ENCODE measurements around the gene PIK3R4.

Gene PIK3R4

DNA sequence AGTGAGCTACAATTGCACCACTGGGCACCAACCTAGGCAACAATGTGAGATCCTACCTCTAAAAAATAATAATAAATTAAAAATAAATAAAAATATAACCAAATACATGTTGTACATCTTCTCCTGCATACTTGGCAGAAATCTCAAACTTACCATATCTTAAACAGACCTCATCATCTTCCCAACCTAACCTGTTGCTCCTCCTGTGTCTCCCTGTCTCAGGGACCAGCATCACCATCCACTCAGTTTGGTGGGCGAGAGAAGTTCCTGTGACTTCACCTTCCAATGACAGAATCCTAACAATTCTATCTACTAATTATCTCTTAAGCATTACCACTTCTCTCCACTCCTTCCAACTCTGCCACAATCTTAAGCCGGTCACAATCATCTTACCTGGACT is 3.3 kb downstream of the PIK3R4 start:
- Histone ChIP-seq H3K4me1 (ENCODE audit: control insufficient read depth in 1 of 2, insufficient read depth in 2 of 2, low read length in 2 of 2) (peaks cover 17 to 34% of the 10 kb centered on the region in 2 donors), H3K27ac (ENCODE audit: low read depth, low read length) (no peak overlapping the region), H3K4me3 (ENCODE audit: low read depth in 1 of 2, low read length in 2 of 2) (no peak overlapping the region), H3K27me3 (ENCODE audit: control insufficient read depth in 1 of 2, insufficient read depth in 2 of 2, low read length in 2 of 2) (no peaks in the 10 kb centered on the region), H3K9ac (ENCODE audit: low read depth in 1 of 2, low read length in 2 of 2) (no peak overlapping the region), H3K9me3 (ENCODE audit: control insufficient read depth in 1 of 2, low read length in 2 of 2) (no peaks in the 10 kb centered on the region), H3K36me3 (ENCODE audit: control insufficient read depth in 1 of 2, insufficient read depth in 2 of 2, low read length in 2 of 2) (peaks cover 0 to 5% of the 10 kb centered on the region in 2 donors)

DNA sequence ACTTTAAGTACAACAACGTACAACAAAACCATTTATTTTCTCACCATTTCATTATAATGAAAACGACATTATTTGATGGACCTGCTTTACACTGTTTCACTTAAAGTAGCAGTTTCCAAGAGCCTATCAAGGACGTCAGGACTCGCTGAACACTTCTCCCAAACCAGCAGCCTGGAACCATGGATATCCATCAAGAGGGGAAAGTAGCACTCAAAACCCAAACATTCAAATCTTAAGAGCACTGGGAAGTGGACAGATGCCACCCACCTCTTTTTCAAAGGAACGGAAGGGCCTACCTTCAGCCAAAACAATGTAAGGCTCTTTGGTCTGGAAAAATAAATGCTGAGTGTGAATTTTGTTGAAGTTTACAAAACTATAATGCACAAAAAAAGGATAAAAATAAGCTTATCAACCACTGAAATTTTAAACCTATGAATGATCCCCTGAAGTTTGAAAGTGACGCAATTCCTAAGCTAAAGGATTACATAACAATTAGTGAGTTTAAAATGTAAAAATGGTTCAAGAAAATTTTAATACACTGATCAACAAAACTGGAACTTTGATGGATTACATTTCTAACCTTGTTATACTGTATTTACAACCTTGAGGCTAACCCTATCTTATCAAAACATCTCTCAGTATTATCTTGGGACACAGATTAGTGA is 4.6 kb downstream of the PIK3R4 start:
- Histone ChIP-seq H3K9me3 (ENCODE audit: control insufficient read depth in 1 of 2, low read length in 2 of 2) (no peaks in the 10 kb centered on the region), H3K4me1 (ENCODE audit: control insufficient read depth in 1 of 2, insufficient read depth in 2 of 2, low read length in 2 of 2) (peaks cover 17 to 34% of the 10 kb centered on the region in 2 donors), H3K36me3 (ENCODE audit: control insufficient read depth in 1 of 2, insufficient read depth in 2 of 2, low read length in 2 of 2) (peaks cover 0 to 5% of the 10 kb centered on the region in 2 donors), H3K27ac (ENCODE audit: low read depth, low read length) (no peak overlapping the region), H3K9ac (ENCODE audit: low read depth in 1 of 2, low read length in 2 of 2) (no peak overlapping the region), H3K27me3 (ENCODE audit: control insufficient read depth in 1 of 2, insufficient read depth in 2 of 2, low read length in 2 of 2) (no peaks in the 10 kb centered on the region), H3K4me3 (ENCODE audit: low read depth in 1 of 2, low read length in 2 of 2) (no peak overlapping the region)

DNA sequence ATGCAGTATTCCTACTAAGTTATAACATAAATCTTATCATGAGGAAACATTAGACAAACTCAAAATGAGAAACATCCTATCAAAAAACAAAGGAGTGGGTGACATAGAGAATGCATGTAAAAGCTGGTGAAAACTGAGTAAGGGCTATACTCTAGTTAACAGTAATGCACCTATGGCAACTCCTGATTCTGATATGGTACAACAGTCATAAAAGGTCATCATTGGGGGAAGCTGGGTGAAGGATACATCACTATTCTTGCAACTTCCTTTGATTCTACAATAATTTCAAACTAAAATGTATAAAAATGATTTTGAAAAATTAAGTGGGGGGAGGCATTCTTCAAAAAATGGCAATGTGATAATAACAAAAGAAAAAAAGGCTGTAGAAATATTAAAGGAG is 6.8 kb downstream of the PIK3R4 start:
- Histone ChIP-seq H3K9me3 (ENCODE audit: control insufficient read depth in 1 of 2, low read length in 2 of 2) (no peaks in the 10 kb centered on the region), H3K4me1 (ENCODE audit: control insufficient read depth in 1 of 2, insufficient read depth in 2 of 2, low read length in 2 of 2) (peaks cover 9 to 29% of the 10 kb centered on the region in 2 donors), H3K27ac (ENCODE audit: low read depth, low read length) (no peak overlapping the region), H3K4me3 (ENCODE audit: low read depth in 1 of 2, low read length in 2 of 2) (no peak overlapping the region), H3K9ac (ENCODE audit: low read depth in 1 of 2, low read length in 2 of 2) (no peak overlapping the region), H3K27me3 (ENCODE audit: control insufficient read depth in 1 of 2, insufficient read depth in 2 of 2, low read length in 2 of 2) (no peaks in the 10 kb centered on the region), H3K36me3 (ENCODE audit: control insufficient read depth in 1 of 2, insufficient read depth in 2 of 2, low read length in 2 of 2) (peaks cover 0 to 10% of the 10 kb centered on the region in 2 donors)

DNA sequence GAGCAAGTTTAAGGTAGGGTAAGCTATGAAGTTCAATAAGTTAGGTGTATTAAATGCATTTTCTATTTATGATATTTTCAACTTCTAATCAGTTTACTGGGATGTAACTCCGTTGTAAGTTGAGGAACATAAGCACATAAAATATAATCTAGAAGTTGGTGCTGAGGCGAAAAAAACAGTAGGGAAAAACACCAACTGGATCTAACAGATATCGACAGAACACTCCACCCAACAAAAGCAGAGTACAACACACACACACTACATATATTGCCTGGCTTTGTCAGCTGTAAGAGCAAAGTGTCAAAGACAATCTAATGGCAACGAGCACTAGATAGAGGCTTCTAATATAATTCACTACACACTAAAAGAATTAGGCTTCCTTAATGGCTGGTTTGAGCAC is 8.4 kb downstream of the PIK3R4 start:
- peaks cover 0 to 5% of the 10 kb centered on the region in 2 donors for H3K36me3 ChIP-seq (ENCODE audit: control insufficient read depth in 1 of 2, insufficient read depth in 2 of 2, low read length in 2 of 2)
- no peak overlapping the region for H3K27ac ChIP-seq (ENCODE audit: low read depth, low read length)
- H3K27me3 ChIP-seq (ENCODE audit: control insufficient read depth in 1 of 2, insufficient read depth in 2 of 2, low read length in 2 of 2), result no peaks in the 10 kb centered on the region
- no peaks in the 10 kb centered on the region for H3K9me3 ChIP-seq (ENCODE audit: control insufficient read depth in 1 of 2, low read length in 2 of 2)
- no peak overlapping the region for H3K9ac ChIP-seq (ENCODE audit: low read depth in 1 of 2, low read length in 2 of 2)
- H3K4me1 ChIP-seq (ENCODE audit: control insufficient read depth in 1 of 2, insufficient read depth in 2 of 2, low read length in 2 of 2), result peaks cover 2 to 23% of the 10 kb centered on the region in 2 donors
- no peak overlapping the region for H3K4me3 ChIP-seq (ENCODE audit: low read depth in 1 of 2, low read length in 2 of 2)

DNA sequence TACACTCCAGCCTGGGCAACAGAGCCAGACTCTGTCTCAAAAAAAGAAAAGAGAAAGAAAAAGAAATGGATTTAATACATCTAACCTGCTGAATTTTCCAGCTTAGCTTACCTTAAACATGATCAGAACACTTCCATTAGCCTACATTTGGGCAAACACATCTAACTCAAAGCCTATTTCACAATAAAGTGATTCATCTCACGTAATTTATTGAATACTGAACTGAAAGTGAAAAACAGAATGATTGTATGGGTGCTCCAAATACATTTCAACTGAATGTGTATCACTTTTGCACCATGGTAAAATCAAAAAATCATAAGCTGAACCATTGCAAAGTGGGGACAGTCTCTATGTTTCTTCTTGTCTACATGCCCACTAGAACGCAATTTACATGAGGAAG is 9.0 kb downstream of the PIK3R4 start:
- Histone ChIP-seq H3K4me3 (ENCODE audit: low read depth in 1 of 2, low read length in 2 of 2) (no peak overlapping the region), H3K9ac (ENCODE audit: low read depth in 1 of 2, low read length in 2 of 2) (no peak overlapping the region), H3K27ac (ENCODE audit: low read depth, low read length) (no peak overlapping the region), H3K27me3 (ENCODE audit: control insufficient read depth in 1 of 2, insufficient read depth in 2 of 2, low read length in 2 of 2) (no peaks in the 10 kb centered on the region), H3K4me1 (ENCODE audit: control insufficient read depth in 1 of 2, insufficient read depth in 2 of 2, low read length in 2 of 2) (peaks cover 7 to 21% of the 10 kb centered on the region in 2 donors), H3K9me3 (ENCODE audit: control insufficient read depth in 1 of 2, low read length in 2 of 2) (no peaks in the 10 kb centered on the region), H3K36me3 (ENCODE audit: control insufficient read depth in 1 of 2, insufficient read depth in 2 of 2, low read length in 2 of 2) (peaks cover 0 to 5% of the 10 kb centered on the region in 2 donors)

DNA sequence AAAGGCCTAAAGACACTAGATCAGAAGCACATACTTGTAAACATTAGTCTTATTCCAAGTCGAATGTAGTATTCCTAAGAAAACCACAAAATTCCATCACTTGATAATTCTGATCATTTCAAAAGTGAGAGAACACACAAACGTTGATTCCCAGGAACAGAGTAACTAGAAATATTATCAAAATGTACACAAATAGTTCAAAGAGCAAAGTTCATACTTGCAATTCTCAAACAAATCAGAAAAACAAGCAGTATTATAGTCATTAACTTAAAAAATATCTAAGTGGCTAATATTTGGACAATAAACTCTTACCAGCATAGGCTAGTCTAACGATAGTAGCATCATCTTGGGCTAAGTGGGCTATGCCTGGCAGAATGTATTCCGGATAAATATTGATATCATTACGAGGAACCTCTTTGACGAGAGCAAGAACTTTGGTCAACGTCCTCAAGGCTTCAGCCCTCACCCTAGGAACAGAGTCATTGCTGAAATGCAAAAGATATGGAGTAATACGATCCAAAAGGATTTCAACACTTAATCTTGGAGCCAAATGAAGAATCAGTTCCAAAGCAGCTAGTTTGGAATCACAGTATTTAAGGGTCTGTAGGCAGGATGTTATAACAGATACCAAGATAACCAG is 13.3 kb downstream of the PIK3R4 start:
- H3K9ac ChIP-seq (ENCODE audit: low read depth in 1 of 2, low read length in 2 of 2), result no peak overlapping the region
- H3K27ac ChIP-seq (ENCODE audit: low read depth, low read length), result no peak overlapping the region

DNA sequence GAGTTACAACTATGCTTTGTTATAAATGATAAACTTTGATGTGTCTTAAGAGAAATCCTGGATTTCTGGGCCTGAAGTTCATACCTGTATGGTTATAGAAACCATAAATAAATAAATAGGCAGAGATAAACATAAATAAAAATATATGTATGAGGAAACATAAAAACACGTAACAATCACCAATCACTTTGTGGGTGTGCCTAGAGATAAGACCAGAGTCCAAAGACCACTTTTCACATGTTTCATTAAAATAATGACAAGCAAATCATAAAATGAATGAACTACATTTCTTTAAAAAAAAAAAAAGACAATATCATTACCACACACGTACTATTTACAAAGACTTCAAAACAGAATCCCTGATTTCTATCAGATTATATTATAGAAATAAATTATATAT is 14.1 kb downstream of the PIK3R4 start:
- Histone ChIP-seq H3K4me1 (ENCODE audit: control insufficient read depth in 1 of 2, insufficient read depth in 2 of 2, low read length in 2 of 2) (peaks cover 7 to 23% of the 10 kb centered on the region in 2 donors), H3K36me3 (ENCODE audit: control insufficient read depth in 1 of 2, insufficient read depth in 2 of 2, low read length in 2 of 2) (peaks cover 0 to 10% of the 10 kb centered on the region in 2 donors), H3K27ac (ENCODE audit: low read depth, low read length) (no peak overlapping the region), H3K9ac (ENCODE audit: low read depth in 1 of 2, low read length in 2 of 2) (no peak overlapping the region), H3K4me3 (ENCODE audit: low read depth in 1 of 2, low read length in 2 of 2) (no peak overlapping the region), H3K27me3 (ENCODE audit: control insufficient read depth in 1 of 2, insufficient read depth in 2 of 2, low read length in 2 of 2) (no peaks in the 10 kb centered on the region), H3K9me3 (ENCODE audit: control insufficient read depth in 1 of 2, low read length in 2 of 2) (no peaks in the 10 kb centered on the region)

More for the DNA sequence above, 13.3 kb downstream of the PIK3R4 start:
- Histone ChIP-seq H3K9me3 (ENCODE audit: control insufficient read depth in 1 of 2, low read length in 2 of 2) (no peaks in the 10 kb centered on the region), H3K36me3 (ENCODE audit: control insufficient read depth in 1 of 2, insufficient read depth in 2 of 2, low read length in 2 of 2) (peaks cover 0 to 10% of the 10 kb centered on the region in 2 donors), H3K4me1 (ENCODE audit: control insufficient read depth in 1 of 2, insufficient read depth in 2 of 2, low read length in 2 of 2) (peaks cover 7 to 23% of the 10 kb centered on the region in 2 donors), H3K4me3 (ENCODE audit: low read depth in 1 of 2, low read length in 2 of 2) (no peak overlapping the region), H3K27me3 (ENCODE audit: control insufficient read depth in 1 of 2, insufficient read depth in 2 of 2, low read length in 2 of 2) (no peaks in the 10 kb centered on the region)

DNA sequence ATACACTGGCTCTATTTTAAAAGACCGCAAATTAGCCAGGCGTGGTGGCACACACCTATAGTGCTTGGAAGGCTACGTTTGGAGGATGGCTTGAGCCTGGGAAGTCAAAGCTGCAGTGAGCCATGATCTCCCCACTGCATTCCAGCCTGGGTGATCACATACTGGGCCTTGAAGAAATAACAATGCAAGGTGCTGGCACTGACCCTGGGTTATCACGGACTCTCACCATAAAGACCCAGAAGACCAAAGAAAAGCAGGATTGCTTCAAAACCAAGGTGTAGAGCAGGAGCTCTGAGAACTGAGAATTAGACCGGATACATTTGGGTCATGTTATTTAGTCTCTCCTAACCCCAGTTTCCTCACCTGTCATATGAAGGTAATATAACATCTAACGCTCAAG is 14.8 kb downstream of the PIK3R4 start:
- H3K9ac ChIP-seq (ENCODE audit: low read depth in 1 of 2, low read length in 2 of 2), result no peak overlapping the region
- no peaks in the 10 kb centered on the region for H3K9me3 ChIP-seq (ENCODE audit: control insufficient read depth in 1 of 2, low read length in 2 of 2)
- peaks cover 0 to 10% of the 10 kb centered on the region in 2 donors for H3K36me3 ChIP-seq (ENCODE audit: control insufficient read depth in 1 of 2, insufficient read depth in 2 of 2, low read length in 2 of 2)
- no peaks in the 10 kb centered on the region for H3K27me3 ChIP-seq (ENCODE audit: control insufficient read depth in 1 of 2, insufficient read depth in 2 of 2, low read length in 2 of 2)
- peaks cover 7 to 23% of the 10 kb centered on the region in 2 donors for H3K4me1 ChIP-seq (ENCODE audit: control insufficient read depth in 1 of 2, insufficient read depth in 2 of 2, low read length in 2 of 2)
- no peak overlapping the region for H3K4me3 ChIP-seq (ENCODE audit: low read depth in 1 of 2, low read length in 2 of 2)
- no peak overlapping the region for H3K27ac ChIP-seq (ENCODE audit: low read depth, low read length)

DNA sequence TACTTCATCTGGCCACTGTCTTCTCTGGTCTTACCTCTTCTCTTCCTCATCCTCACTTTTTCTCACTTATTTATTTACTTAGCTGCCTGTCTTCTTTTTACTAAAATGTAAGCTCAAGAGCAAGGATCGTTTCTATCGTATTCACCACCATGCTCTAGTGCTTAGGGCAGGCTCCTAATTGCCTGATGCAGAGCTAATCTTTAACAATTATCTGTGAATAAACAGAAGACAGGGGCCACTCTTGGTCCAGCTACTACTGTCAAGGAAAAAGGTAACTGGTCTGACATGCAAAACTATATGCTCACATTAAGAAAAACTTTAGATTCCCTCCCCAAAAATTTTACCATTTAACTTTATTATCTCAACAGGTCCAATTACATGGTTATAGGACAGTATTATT is 17.5 kb downstream of the PIK3R4 start:
- Histone ChIP-seq H3K36me3 (ENCODE audit: control insufficient read depth in 1 of 2, insufficient read depth in 2 of 2, low read length in 2 of 2) (peaks cover 0 to 5% of the 10 kb centered on the region in 2 donors), H3K4me1 (ENCODE audit: control insufficient read depth in 1 of 2, insufficient read depth in 2 of 2, low read length in 2 of 2) (peaks cover 7 to 23% of the 10 kb centered on the region in 2 donors), H3K27me3 (ENCODE audit: control insufficient read depth in 1 of 2, insufficient read depth in 2 of 2, low read length in 2 of 2) (no peaks in the 10 kb centered on the region), H3K27ac (ENCODE audit: low read depth, low read length) (no peak overlapping the region), H3K9ac (ENCODE audit: low read depth in 1 of 2, low read length in 2 of 2) (no peak overlapping the region), H3K4me3 (ENCODE audit: low read depth in 1 of 2, low read length in 2 of 2) (no peak overlapping the region), H3K9me3 (ENCODE audit: control insufficient read depth in 1 of 2, low read length in 2 of 2) (no peaks in the 10 kb centered on the region)

DNA sequence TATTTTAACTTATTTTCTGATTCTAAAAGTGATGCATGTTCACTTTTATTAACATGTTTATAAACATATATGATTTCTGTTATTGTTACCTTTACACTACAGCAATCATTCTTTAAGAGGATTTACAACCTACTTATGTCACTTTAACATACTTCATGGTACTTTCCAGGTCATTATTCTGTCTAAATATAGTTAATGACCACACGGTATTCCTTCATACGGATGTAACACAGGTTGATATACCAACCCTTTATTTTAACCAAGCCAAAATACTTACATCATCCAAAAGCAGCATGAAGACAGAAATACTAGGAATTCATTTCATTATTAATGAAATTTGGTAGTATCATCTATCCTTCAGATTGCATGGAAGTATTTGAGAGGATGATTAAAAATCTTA is 18.6 kb downstream of the PIK3R4 start:
- Histone ChIP-seq H3K9ac (ENCODE audit: low read depth in 1 of 2, low read length in 2 of 2) (no peak overlapping the region), H3K4me1 (ENCODE audit: control insufficient read depth in 1 of 2, insufficient read depth in 2 of 2, low read length in 2 of 2) (peaks cover 3 to 14% of the 10 kb centered on the region in 2 donors), H3K4me3 (ENCODE audit: low read depth in 1 of 2, low read length in 2 of 2) (no peak overlapping the region), H3K27ac (ENCODE audit: low read depth, low read length) (no peak overlapping the region), H3K36me3 (ENCODE audit: control insufficient read depth in 1 of 2, insufficient read depth in 2 of 2, low read length in 2 of 2) (peaks cover 0 to 5% of the 10 kb centered on the region in 2 donors), H3K9me3 (ENCODE audit: control insufficient read depth in 1 of 2, low read length in 2 of 2) (no peaks in the 10 kb centered on the region), H3K27me3 (ENCODE audit: control insufficient read depth in 1 of 2, insufficient read depth in 2 of 2, low read length in 2 of 2) (no peaks in the 10 kb centered on the region)
